Activated naive CD8-positive, alpha-beta T cell (primary cell): ENCODE measurements around the gene NDUFS8.

Experiments used
- H3K27ac Mint-ChIP-seq: one replicate; pipeline ENCODE4 v1.8.0; 2021; ENCODE audit warnings: mixed read lengths
- H3K27me3 Mint-ChIP-seq: one replicate; pipeline ENCODE4 v1.8.0; 2021; ENCODE audit warnings: mixed read lengths
- H3K36me3 Mint-ChIP-seq: one replicate; pipeline ENCODE4 v1.8.0; 2021; ENCODE audit warnings: mixed read lengths
- H3K4me1 Mint-ChIP-seq: one replicate; pipeline ENCODE4 v1.8.0; 2021; ENCODE audit warnings: low read depth, mixed read lengths
- H3K4me3 Mint-ChIP-seq: one replicate; pipeline ENCODE4 v1.8.0; 2021; ENCODE audit warnings: mild to moderate bottlenecking, mixed read lengths
- H3K9me3 Mint-ChIP-seq: one replicate; pipeline ENCODE4 v1.8.0; 2021; ENCODE audit warnings: low read depth, mixed read lengths

Gene NDUFS8

DNA sequence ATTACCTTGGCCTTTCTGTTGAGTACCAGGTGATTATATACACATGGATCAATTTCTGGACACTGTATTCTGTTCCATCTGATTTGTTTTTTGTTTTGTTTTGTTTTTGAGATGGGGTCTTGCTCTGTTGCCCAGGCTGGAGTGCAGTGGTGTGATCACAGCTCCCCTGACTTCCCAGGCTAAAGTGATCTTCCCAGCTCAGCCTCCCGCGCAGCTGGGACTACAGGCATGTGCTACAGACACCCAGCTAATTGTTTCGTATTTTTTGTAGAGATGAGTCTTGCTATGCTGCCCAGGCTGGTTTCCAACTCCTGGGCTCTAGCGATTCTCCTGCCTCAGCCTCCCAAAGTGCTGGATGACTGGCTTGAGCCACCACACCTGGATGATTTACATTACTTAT lies 27.3 kb downstream of the NDUFS8 start:
- H3K4me1 Mint-ChIP-seq = no peaks in the 10 kb centered on the region
- no peaks in the 10 kb centered on the region for H3K27me3 Mint-ChIP-seq
- H3K27ac Mint-ChIP-seq = no peak overlapping the region
- H3K9me3 Mint-ChIP-seq = no peaks in the 10 kb centered on the region
- peaks cover 14% of the 10 kb centered on the region for H3K36me3 Mint-ChIP-seq
- H3K4me3 Mint-ChIP-seq = no peak overlapping the region

DNA sequence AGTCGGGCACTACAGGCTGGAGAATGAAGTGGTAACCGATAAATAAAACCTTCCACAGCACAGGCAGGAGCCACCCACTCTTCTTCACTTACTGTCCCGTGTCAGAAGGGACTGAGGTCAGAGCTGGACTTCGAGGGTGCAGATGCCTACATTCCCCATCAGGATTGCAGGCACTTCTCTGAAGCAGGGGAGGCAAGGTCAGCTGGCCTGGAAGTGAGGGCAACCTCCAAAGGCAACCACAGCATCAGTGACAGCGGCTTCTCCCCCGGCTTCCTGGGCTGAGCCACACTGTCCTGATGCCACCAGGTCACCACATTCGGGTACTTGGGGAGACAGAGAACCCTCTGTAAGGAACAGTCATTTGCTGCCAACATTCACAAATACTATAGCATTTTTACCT lies 31.0 kb downstream of the NDUFS8 start:
- Mint-ChIP-seq H3K27me3 (no peaks in the 10 kb centered on the region), H3K4me3 (no peak overlapping the region), H3K9me3 (no peaks in the 10 kb centered on the region)

DNA sequence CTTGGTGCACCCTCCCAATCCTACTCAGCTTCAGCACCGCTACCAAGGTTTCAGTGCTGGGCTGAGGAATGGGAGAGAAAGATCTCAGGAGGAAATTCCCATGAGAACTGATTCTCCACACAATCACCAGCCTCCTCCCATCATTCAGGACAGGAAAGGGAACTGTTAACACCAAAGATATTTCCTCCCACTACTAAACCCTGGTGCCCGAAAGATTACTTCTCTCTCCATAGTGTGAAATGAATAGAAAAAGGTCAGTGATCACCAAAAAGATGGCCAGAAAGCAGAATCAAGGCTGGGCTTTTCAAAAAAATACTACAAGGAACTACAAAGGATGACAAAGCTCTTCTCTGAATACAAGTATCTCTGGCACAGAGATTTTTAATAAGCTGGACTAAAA lies 34.4 kb downstream of the NDUFS8 start:
- H3K4me3 Mint-ChIP-seq = no peak overlapping the region
- H3K9me3 Mint-ChIP-seq = no peaks in the 10 kb centered on the region
- H3K4me1 Mint-ChIP-seq = no peaks in the 10 kb centered on the region
- H3K36me3 Mint-ChIP-seq = peaks cover 28% of the 10 kb centered on the region
- no peaks in the 10 kb centered on the region for H3K27me3 Mint-ChIP-seq
- H3K27ac Mint-ChIP-seq = no peak overlapping the region

More for the DNA sequence above, 31.0 kb downstream of the NDUFS8 start:
- H3K36me3 Mint-ChIP-seq = peaks cover 26% of the 10 kb centered on the region
- no peaks in the 10 kb centered on the region for H3K4me1 Mint-ChIP-seq
- no peak overlapping the region for H3K27ac Mint-ChIP-seq

DNA sequence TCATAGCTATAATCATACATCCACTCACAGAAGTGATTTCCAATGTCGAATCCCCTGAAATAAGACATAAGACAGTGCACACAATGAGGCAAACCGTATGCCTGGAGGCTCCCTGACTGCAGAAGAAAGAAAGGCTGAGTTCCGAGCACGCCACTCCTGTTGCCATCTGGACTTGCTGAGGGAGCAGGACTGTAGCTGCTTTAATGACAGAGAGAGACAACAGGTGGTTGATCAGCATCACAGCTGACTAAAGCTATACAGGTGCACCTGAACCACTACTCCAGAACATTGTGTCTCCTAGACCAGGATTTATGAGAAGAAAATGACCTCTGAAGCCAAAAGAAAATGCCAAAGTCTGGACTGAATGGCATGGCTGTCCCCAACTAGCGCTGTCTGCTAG lies 35.4 kb downstream of the NDUFS8 start:
- no peak overlapping the region for H3K27ac Mint-ChIP-seq
- H3K4me1 Mint-ChIP-seq = no peaks in the 10 kb centered on the region
- no peaks in the 10 kb centered on the region for H3K27me3 Mint-ChIP-seq
- H3K4me3 Mint-ChIP-seq = no peak overlapping the region
- H3K36me3 Mint-ChIP-seq = peaks cover 30% of the 10 kb centered on the region
- no peaks in the 10 kb centered on the region for H3K9me3 Mint-ChIP-seq

DNA sequence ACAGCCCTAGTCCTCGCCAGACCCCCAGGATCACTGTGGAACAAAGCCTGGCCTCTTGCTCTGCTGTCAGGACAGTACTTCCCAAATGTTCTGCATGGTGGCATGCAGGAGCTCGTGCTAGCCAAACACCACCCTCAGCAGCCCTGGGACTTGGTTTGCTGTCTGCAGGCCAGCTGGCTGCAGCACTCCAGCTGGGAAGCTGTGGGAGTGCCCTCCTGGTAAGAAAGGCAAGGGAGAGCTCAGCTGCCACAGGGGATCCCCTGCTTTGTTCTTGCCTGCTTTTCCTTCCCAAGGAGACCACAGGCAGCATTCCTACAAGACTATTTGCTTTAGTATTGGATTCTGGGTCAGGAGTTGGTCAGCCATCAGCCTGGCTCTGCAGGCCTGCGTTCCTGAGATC lies 36.3 kb downstream of the NDUFS8 start:
- no peaks in the 10 kb centered on the region for H3K4me1 Mint-ChIP-seq
- no peak overlapping the region for H3K27ac Mint-ChIP-seq
- no peak overlapping the region for H3K4me3 Mint-ChIP-seq
- peaks cover 31% of the 10 kb centered on the region for H3K36me3 Mint-ChIP-seq
- no peaks in the 10 kb centered on the region for H3K27me3 Mint-ChIP-seq
- no peaks in the 10 kb centered on the region for H3K9me3 Mint-ChIP-seq

DNA sequence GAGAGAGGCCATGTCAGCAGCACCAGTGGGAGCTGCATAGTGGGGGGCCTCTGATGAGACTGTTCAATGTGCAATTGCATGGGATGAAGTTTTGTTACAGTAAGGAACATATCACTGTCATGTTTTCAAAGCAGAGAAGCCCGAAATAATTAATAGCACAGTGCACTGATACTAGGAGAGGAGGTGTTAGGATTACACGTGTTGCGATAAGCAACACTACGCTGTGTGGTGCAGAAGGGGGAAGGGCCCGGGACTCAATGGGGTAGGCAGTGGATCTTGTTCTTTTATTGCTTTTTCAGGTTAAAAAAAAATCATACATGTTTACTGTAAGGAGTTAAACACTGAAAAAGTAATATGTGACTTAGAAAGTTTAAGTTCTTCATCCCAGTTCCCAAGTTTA lies 37.5 kb downstream of the NDUFS8 start:
- Mint-ChIP-seq H3K36me3 (peaks cover 25% of the 10 kb centered on the region), H3K9me3 (no peaks in the 10 kb centered on the region), H3K27ac (no peak overlapping the region)

DNA sequence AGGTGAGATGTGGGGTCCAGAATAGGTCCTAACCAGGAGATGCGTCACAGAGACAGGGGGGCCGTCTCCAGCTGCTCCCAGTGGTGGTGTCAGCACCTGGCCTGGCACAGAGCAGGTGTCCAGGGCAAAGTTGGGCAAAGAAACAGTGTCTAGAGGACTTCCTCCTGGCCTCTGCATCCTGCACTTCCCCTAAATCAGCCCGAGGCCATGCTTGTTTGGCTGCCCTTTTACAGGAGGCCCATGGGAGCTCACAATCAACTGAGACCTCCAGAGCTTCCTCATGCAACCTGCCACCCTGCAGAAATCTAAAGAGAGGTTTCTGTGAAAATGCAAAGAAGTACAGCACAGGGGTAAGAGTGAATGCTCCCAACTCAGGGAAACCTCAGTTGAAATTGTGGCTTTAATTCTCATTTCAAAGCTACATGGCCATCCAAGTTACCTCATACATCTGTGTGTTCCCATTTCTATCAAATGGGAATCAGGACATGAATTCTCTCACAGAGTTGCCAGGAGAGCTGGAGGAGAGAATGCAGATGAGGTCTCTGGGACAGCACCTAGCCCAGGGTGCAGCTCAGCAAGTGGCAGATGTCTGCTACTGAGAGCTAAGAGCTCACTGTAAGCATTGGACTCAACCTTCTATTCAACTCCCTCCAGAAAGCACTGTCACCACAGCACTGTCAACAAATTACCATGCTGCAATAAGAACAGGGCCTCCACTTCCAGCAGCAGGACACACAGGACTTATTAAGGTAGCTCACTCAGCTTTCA lies 41.0 kb downstream of the NDUFS8 start:
- Mint-ChIP-seq H3K4me1 (no peaks in the 10 kb centered on the region), H3K27ac (no peak overlapping the region), H3K4me3 (no peak overlapping the region), H3K9me3 (no peaks in the 10 kb centered on the region), H3K27me3 (no peaks in the 10 kb centered on the region), H3K36me3 (peaks cover 20% of the 10 kb centered on the region)

More for the DNA sequence above, 37.5 kb downstream of the NDUFS8 start:
- no peaks in the 10 kb centered on the region for H3K27me3 Mint-ChIP-seq
- H3K4me1 Mint-ChIP-seq = no peaks in the 10 kb centered on the region
- no peak overlapping the region for H3K4me3 Mint-ChIP-seq

DNA sequence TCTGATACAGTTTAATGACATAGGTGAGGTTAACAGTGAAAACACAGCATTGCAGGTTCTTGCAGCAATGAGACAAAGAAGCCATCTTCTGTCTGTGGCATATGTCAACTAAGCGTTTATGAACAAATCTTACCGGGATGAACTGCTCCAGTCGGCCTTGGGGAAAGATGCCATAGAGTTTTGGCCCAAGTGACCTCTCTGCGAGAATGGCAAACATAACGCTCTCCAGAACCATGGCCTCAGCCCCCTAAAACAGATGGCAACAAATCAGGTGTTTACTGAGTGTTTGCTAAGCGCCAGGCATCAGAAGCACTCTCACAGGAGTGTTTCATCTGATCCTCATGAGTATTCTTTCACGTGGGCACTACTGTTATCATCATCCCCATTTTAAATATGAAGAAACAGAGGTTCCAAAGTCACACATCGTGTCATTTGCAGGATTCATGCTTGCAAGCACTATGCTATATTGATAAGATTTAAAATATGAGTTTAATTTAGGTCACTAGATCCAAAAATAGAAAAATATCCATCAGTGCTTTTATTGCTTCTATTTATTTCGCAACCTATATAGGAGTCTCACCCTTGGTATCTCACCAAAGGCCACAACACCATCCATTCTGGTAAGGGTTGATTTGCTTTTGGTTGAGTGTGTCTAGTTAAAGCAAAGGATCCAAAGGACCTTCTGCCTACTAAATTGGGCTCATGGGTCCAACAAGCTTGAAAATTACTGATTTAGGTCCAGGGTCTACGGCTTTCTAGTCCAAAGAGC lies 44.3 kb downstream of the NDUFS8 start:
- Mint-ChIP-seq H3K4me3 (no peak overlapping the region), H3K36me3 (peaks cover 17% of the 10 kb centered on the region), H3K27me3 (no peaks in the 10 kb centered on the region), H3K9me3 (no peaks in the 10 kb centered on the region), H3K4me1 (no peaks in the 10 kb centered on the region), H3K27ac (no peak overlapping the region)

DNA sequence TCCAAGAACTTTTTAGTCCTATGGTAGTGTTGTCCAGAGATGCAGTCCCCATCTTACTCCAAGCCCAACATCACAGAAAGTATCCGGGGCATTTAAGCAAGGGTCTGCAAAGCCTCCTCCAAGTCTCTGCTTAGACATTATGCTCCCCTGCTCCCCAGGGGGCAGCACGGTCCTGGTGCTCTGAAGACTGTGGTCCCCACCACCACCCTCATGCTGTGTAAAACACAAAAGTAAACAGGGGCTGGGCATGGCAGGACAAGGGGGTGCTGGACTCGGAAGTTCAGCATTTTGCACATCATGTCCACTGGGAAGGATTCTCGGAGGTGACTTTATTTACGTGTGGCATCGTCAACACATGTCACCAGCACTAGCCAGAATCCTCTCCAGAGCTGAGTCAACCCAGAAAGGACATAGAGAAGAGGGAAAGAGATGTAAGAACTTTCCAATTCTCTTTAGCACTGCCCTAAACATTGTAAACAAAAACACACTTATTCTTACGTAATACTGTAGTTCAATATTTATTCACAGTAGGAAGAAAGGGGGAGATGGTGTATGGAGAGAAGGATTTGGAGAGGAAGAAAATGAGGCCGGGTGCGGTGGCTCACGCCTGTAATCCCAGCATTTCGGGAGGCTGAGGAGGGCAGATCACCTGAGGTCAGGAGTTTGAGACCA lies 46.0 kb downstream of the NDUFS8 start:
- Mint-ChIP-seq H3K36me3 (peaks cover 8% of the 10 kb centered on the region), H3K4me3 (no peak overlapping the region), H3K9me3 (no peaks in the 10 kb centered on the region), H3K4me1 (no peaks in the 10 kb centered on the region), H3K27me3 (no peaks in the 10 kb centered on the region), H3K27ac (no peak overlapping the region)

DNA sequence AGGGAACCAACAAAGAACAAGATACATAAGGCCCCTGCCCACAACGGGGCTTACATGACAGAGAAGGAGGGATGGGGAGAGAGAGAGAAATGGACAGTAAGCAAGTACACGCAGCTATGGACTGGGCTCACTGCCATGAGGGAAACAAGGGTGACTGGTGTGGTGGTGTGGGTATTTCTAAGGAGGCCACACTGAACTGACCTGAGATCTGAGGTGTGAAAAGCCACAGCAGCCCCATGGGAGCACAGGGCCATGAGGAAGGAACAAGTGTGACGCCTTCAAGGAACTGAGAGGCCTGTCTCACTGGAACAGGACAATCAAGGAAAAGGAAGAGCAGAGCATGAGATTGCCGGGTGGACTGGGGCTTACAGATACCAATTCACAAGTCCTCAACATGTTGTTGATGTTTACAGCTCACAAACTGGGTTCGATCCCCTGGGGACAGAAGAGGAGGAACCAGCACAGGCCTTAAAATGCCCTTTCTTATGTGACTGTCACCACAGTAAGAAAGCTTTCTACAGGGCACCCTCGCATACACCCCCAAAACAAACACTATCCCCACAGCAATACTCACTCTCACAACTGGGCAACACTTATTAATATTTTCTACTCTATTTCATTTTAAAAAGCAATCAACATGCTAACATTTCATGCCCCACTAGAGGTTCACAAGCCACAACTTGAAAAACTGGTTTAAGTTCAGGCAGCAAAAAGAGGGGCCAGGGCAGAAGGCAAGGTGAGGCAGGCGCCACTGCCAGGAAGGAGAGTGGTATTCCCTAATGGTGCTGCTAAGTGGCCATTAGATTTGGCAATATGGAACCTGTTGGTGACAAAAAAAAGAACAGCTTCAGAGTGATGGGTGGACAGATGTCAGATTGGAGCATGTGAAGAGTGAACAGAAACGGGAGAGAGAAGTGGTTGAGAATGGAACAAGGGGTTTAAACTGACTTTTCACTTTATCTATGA lies 47.4 kb downstream of the NDUFS8 start:
- peaks cover 8% of the 10 kb centered on the region for H3K36me3 Mint-ChIP-seq

DNA sequence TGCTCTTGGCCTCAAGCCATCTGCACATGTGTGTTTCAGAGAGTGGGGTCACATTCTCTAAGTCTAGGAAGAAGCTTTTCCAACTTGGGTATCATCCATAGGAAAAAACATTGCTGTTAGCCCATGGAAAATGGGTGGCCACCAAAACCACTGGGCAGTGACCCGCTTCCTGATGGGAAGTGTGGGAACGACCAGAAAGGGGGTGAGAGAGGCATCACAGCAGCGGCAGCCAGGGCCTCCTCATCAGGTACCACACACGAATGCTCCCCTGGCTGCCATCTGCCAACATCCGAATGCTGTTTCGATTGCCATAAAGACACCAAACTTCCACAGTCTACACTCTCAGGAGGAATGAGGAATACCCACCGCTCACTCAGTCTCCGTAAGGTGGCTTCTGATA lies 50.4 kb downstream of the NDUFS8 start:
- H3K27me3 Mint-ChIP-seq = no peaks in the 10 kb centered on the region
- no peaks in the 10 kb centered on the region for H3K36me3 Mint-ChIP-seq
- H3K9me3 Mint-ChIP-seq = no peaks in the 10 kb centered on the region
- no peaks in the 10 kb centered on the region for H3K4me1 Mint-ChIP-seq
- H3K27ac Mint-ChIP-seq = no peak overlapping the region
- H3K4me3 Mint-ChIP-seq = no peak overlapping the region

More for the DNA sequence above, 47.4 kb downstream of the NDUFS8 start:
- H3K27me3 Mint-ChIP-seq = no peaks in the 10 kb centered on the region
- H3K9me3 Mint-ChIP-seq = no peaks in the 10 kb centered on the region
- H3K27ac Mint-ChIP-seq = no peak overlapping the region
- H3K4me3 Mint-ChIP-seq = no peak overlapping the region
- no peaks in the 10 kb centered on the region for H3K4me1 Mint-ChIP-seq

DNA sequence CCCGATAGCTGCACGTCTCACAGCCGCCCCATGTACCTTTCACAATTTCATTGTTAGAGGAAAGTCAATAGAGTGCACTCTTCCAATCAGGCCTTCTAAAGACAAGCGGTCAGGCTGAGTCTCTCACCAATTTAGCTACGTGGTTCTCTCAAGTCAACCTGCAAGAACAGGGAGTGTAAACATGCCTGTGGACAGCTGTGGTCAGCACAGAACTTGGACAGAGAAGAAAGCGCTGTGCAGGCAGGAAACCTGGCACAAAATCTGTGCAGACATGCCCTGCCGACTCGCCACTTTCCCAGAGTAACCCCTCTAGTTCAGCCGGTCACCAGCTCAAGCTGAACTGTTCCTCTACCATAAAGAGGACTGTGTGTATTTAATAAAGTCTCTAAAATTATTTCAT lies 51.2 kb downstream of the NDUFS8 start:
- no peaks in the 10 kb centered on the region for H3K27me3 Mint-ChIP-seq
- no peak overlapping the region for H3K4me3 Mint-ChIP-seq
- H3K27ac Mint-ChIP-seq = no peak overlapping the region
- H3K36me3 Mint-ChIP-seq = no peaks in the 10 kb centered on the region
- H3K9me3 Mint-ChIP-seq = no peaks in the 10 kb centered on the region
- H3K4me1 Mint-ChIP-seq = no peaks in the 10 kb centered on the region

DNA sequence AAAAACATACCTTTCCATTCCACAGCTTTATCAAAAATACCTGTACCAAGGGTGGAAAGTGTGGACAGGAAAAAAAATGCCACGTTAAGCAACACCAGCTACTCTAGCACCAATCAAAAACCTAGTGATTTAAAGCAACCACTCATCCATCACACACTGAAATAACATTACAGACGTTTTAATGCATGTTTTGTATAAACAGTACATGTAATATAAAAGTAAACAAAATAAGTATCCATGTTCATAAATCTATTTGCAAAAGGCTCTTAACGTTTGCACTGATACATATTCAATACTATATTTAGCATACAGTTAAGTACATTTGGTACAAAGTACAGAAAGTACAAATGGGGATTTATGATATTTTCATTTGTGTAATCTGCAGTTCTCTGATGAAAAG lies 52.0 kb downstream of the NDUFS8 start:
- Mint-ChIP-seq H3K27ac (no peak overlapping the region), H3K4me3 (no peak overlapping the region), H3K27me3 (no peaks in the 10 kb centered on the region), H3K36me3 (no peaks in the 10 kb centered on the region), H3K4me1 (no peaks in the 10 kb centered on the region), H3K9me3 (no peaks in the 10 kb centered on the region)

DNA sequence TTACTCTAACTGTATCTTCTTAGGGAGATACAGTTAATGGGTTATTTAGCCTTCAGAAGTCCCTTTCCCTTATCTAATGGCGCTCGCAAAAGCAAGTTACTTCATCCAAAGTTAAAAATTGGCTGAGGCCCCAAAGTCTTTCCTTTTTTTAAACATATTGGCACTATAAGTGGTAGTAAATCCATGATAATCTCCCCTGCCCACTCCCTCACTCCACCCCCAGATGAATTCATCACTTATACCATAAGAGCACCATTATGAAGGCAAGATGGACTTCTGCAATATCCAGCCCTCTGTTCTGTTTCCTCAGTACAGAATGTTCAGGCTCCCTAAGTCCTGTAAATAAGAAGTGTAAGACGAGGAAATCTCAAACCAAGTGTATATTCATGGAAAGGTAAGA lies 53.0 kb downstream of the NDUFS8 start:
- Mint-ChIP-seq H3K27me3 (no peaks in the 10 kb centered on the region), H3K4me3 (no peak overlapping the region), H3K27ac (no peak overlapping the region), H3K36me3 (no peaks in the 10 kb centered on the region), H3K9me3 (no peaks in the 10 kb centered on the region), H3K4me1 (no peaks in the 10 kb centered on the region)
